HCT116 (cell line): ENCODE data around the gene COA8. TPM values are rescaled to one million over a fixed set of nuclear protein-coding genes. Genes with fewer than 3 reads are reported as not detected.

ENCODE experiments used
- ATAC-seq: fragments of 200-7000 bp; cut with Tn5 transposase; 2 replicates; pipeline ENCODE4 v1.9.1; 2020; ENCODE audit warnings: mild to moderate bottlenecking, moderate library complexity
- BruUV-seq: library from RNA; stranded (reverse); fragments of 400-500 nt; replicated peaks from 2 replicates; lab custom pipeline; 2021; lab: Mats Ljungman, UMichigan
- CTCF ChIA-PET: fragments of 300-600 bp; sonication (Branson Sonifier 250); formaldehyde crosslinking; loops from one replicate; lab custom pipeline; 2021; ENCODE audit warnings: antibody characterized with exemption; lab: Charles Lee
- POLR2A ChIA-PET: fragments of 300-600, 350-600 bp; sonication (Branson Sonifier 250); formaldehyde crosslinking; loops from one replicate; lab custom pipeline; 2021; ENCODE audit warnings: antibody characterized with exemption; lab: Charles Lee
- RAD21 ChIA-PET, 2 experiments: fragments of 300-600 bp; sonication (Branson Sonifier 250); formaldehyde crosslinking; loops; one replicate each; lab custom pipeline; 2023; ENCODE audit warnings: low total read pairs in 2 of 2; ENCODE audit not compliant: uncharacterized antibody in 2 of 2, unreplicated experiment in 2 of 2, low non-redundant PET in 1 of 2; lab: Charles Lee
- DNase-seq: peaks from one replicate; pipeline ENCODE4 v3.0.0-alpha.2; 2010; ENCODE audit warnings: low read depth, low spot score
- H2AFZ ChIP-seq: fragments of 200-600 bp; shearing (Covaris generic), sonication (generic); 2 replicates; pipeline ENCODE4 v1.6.1; 2017; ENCODE audit warnings: low read depth, mixed run types, mixed read lengths, antibody characterized with exemption, low read length; ENCODE audit not compliant: poor library complexity, severe bottlenecking
- H3K27ac ChIP-seq: 2 replicates; pipeline ENCODE4 v1.5.1; 2012; ENCODE audit warnings: low read depth, low read length
- H3K27me3 ChIP-seq: fragments of 200-600 bp; sonication (generic); 2 replicates; pipeline ENCODE4 v1.6.1; 2016; ENCODE audit warnings: mixed run types, low read length, mixed read lengths; ENCODE audit not compliant: insufficient read depth
- H3K36me3 ChIP-seq, 2 experiments: fragments of 200-500 bp in 1 of 2; fragments of 200-600 bp in 1 of 2; sonication (Bioruptor generic) in 1 of 2; sonication (generic) in 1 of 2; 2 replicates each; pipeline versions ENCODE4 v1.5.1 to v1.6.1; 2014 to 2016; ENCODE audit warnings: low read length in 2 of 2, inconsistent platforms in 1 of 2, mixed read lengths in 1 of 2, mixed run types in 1 of 2; ENCODE audit not compliant: insufficient read depth in 2 of 2, control insufficient read depth in 1 of 2
- H3K4me1 ChIP-seq, 2 experiments: fragments of 200-600 bp in 1 of 2; sonication (generic) in 1 of 2; 2 replicates each; pipeline versions ENCODE4 v1.5.1 to v1.6.1; 2012 to 2017; ENCODE audit warnings: low read length in 2 of 2, inconsistent platforms in 1 of 2, mild to moderate bottlenecking in 1 of 2, mixed read lengths in 1 of 2, mixed run types in 1 of 2, moderate library complexity in 1 of 2; ENCODE audit not compliant: insufficient read depth in 2 of 2, control insufficient read depth in 1 of 2
- H3K4me2 ChIP-seq: fragments of 200-600 bp; sonication (generic); 2 replicates; pipeline ENCODE4 v1.6.1; 2017; ENCODE audit warnings: mixed run types, low read length, mixed read lengths
- H3K4me3 ChIP-seq, 2 experiments: fragments of 200-600 bp in 1 of 2; sonication (generic) in 1 of 2; replicated peaks in 1 of 2; 2 replicates each; pipeline ENCODE4 v1.5.1; 2011 to 2016; ENCODE audit warnings: low read length in 2 of 2, control low read depth in 1 of 2, low read depth in 1 of 2, mild to moderate bottlenecking in 1 of 2, mixed read lengths in 1 of 2, mixed run types in 1 of 2
- H3K79me2 ChIP-seq: fragments of 200-600 bp; sonication (generic); 2 replicates; pipeline ENCODE4 v1.6.1; 2017; ENCODE audit warnings: mild to moderate bottlenecking, mixed run types, low read length, moderate library complexity, mixed read lengths; ENCODE audit not compliant: insufficient read depth
- H3K9ac ChIP-seq: fragments of 200-600 bp; sonication (generic); 2 replicates; pipeline ENCODE4 v1.6.1; 2016; ENCODE audit warnings: low read length, mixed read lengths
- H3K9me2 ChIP-seq: fragments of 200-600 bp; sonication (generic), shearing (Covaris generic); 2 replicates; pipeline ENCODE4 v1.6.1; 2017; ENCODE audit warnings: mixed run types, mild to moderate bottlenecking, moderate library complexity; ENCODE audit not compliant: insufficient read depth
- H3K9me3 ChIP-seq, 2 experiments: fragments of 200-500 bp in 1 of 2; fragments of 200-600 bp in 1 of 2; sonication (Bioruptor generic) in 1 of 2; sonication (generic) in 1 of 2; 2 replicates each; pipeline ENCODE4 v1.6.1; 2014 to 2017; ENCODE audit warnings: low read length in 2 of 2, mixed read lengths in 2 of 2, inconsistent platforms in 1 of 2, low read depth in 1 of 2, mild to moderate bottlenecking in 1 of 2, mixed run types in 1 of 2, moderate library complexity in 1 of 2; ENCODE audit not compliant: control insufficient read depth in 1 of 2, insufficient read depth in 1 of 2
- H4K20me1 ChIP-seq: fragments of 200-600 bp; sonication (generic), shearing (Covaris generic); 2 replicates; pipeline ENCODE4 v1.6.1; 2017; ENCODE audit warnings: mixed run types, mild to moderate bottlenecking, moderate library complexity; ENCODE audit not compliant: insufficient read depth
- CBX3 ChIP-seq: IDR thresholded peaks from 2 replicates; pipeline ENCODE4 v1.6.1; 2012; ENCODE audit warnings: low read depth
- CEBPB ChIP-seq: IDR thresholded peaks from 2 replicates; pipeline ENCODE4 v1.6.1; 2012; ENCODE audit warnings: low read depth
- EGR1 ChIP-seq: IDR thresholded peaks from 2 replicates; pipeline ENCODE4 v1.6.1; 2012; ENCODE audit warnings: low read depth
- ELF1 ChIP-seq: IDR thresholded peaks from 2 replicates; pipeline ENCODE4 v1.6.1; 2012; ENCODE audit warnings: low read depth, borderline replicate concordance
- EZH2 ChIP-seq: fragments of 200-600 bp; sonication (generic); IDR thresholded peaks from 2 replicates; pipeline ENCODE4 v1.6.1; 2017; ENCODE audit warnings: antibody characterized with exemption, mixed run types
- EZH2phosphoT487 ChIP-seq: fragments of 200-600 bp; IDR thresholded peaks from 2 replicates; pipeline ENCODE4 v1.6.1; 2018; ENCODE audit warnings: antibody characterized with exemption, borderline replicate concordance
- FOSL1 ChIP-seq: IDR thresholded peaks from 2 replicates; pipeline ENCODE4 v1.6.1; 2012; ENCODE audit warnings: low read depth
- POLR2A ChIP-seq: IDR thresholded peaks from 2 replicates; pipeline ENCODE4 v1.7.0; 2011; ENCODE audit warnings: borderline replicate concordance; ENCODE audit not compliant: insufficient read depth, insufficient read length; ENCODE audit errors: extremely low read depth
- SIN3A ChIP-seq: IDR thresholded peaks from 2 replicates; pipeline ENCODE4 v1.6.1; 2012; ENCODE audit warnings: low read depth
- SP1 ChIP-seq: IDR thresholded peaks from 2 replicates; pipeline ENCODE4 v1.6.1; 2012; ENCODE audit warnings: low read depth
- YY1 ChIP-seq: IDR thresholded peaks from 2 replicates; pipeline ENCODE4 v1.6.1; 2011; ENCODE audit warnings: low read length, low read depth, moderate library complexity, mild to moderate bottlenecking; ENCODE audit not compliant: insufficient replicate concordance; ENCODE audit errors: extremely low read depth
- ZFX ChIP-seq: fragments of 450-650 bp; IDR thresholded peaks from 2 replicates; pipeline ENCODE4 v1.6.1; 2017
- ZNF274 ChIP-seq: fragments of 200-500 bp; sonication (Bioruptor generic); IDR thresholded peaks from 2 replicates; pipeline ENCODE4 v1.6.1; 2014; ENCODE audit warnings: mild to moderate bottlenecking, low read depth, low read length, inconsistent platforms
- intact Hi-C: fragments of 100-400 bp; cut with micrococcal nuclease; formaldehyde crosslinking; loops from 2 replicates; pipeline ENCODE4 v1.10.0; 2022
- total RNA-seq: library from RNA; stranded (reverse); gene quantifications from one replicate; pipeline ENCODE4 v1.2.1, GENCODE V29; 2021; ENCODE audit not compliant: unreplicated experiment
- TF ChIP-seq, protein P1 (sequence below): IDR thresholded peaks from 2 replicates; pipeline ENCODE4 v1.6.1; 2012; ENCODE audit warnings: low read depth
- TF ChIP-seq, protein P2 (sequence below): IDR thresholded peaks from 2 replicates; pipeline ENCODE4 v1.6.1; 2012

The COA8 gene
- total RNA-seq, 1 experiment from 2014 or later = 29.4 TPM

DNA sequence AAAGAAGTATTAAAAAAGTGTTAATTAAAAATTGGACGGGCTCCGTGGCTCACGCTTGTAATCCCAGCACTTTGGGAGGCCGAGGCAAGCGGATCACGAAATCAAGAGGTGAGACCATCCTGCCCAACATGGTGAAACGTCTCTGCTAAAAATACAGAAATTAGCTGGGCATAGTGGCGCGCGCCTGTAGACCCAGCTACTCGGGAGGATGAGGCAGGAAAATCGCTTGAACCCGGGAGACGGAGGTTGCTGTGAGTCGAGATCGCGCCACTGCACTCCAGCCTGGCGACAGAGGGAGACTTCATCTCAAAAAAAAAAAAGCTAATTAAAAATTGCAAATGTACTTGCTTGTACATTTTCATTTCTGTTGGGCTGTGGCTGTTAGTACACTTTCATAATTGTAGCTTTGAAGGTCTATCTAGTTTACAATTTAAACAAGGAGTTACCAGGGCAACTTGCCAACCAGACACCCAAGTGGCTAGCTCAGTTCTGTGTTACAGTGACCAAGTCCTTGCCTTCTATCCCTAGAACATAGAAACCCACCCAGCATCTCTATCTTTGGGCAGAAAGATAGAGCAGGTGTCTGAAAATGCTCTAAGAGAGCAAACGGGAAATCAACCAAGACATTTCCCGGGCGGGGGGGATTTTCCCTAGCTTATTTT is 1.2 kb downstream of the COA8 start:
- peaks cover 78% of the 10 kb centered on the region for H3K79me2 ChIP-seq
- POLR2A ChIA-PET = interaction anchor here (0.6 kb wide), 1 partner anchor 12 kb away, joined by 5 read pairs; no protein-coding TSS in a partner anchor

DNA sequence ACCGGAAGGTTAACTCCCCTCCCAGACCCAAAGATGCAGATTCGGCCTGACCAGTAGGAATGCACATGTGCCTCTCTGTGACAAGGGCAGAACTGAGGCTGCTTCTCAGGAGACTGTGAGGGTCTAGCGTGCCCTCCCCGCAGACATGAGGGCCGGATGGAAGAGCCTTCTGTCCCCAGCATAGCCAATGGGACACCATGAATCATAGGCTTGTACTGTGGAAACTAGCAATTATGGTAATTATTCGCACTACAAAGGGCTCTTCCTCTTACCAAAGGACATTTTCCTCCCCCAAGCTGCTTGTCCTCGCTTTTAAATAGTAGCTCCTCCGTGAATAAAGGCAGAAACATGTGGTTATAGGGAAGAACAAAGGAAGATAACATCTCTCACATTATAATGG is 6.2 kb downstream of the COA8 start:
- DNase-seq (no peak), ATAC-seq (no peak)
- ChIA-PET CTCF (interaction anchor here (1.1 kb wide), 1 partner anchor 509 kb away, joined by 4 read pairs; no protein-coding TSS in a partner anchor), POLR2A (no interaction called here), RAD21 (no interaction called here)
- Histone ChIP-seq H3K27ac (no peak overlapping the region), H3K4me3 (no peak overlapping the region), H3K9me3 (no peaks in the 10 kb centered on the region), H3K79me2 (peaks cover 50% of the 10 kb centered on the region), H3K4me1 (peaks cover 5 to 9% of the 10 kb centered on the region in 2 experiments; a peak in 3 of 4 replicates), H3K9ac (no peak overlapping the region), H4K20me1 (no peaks in the 10 kb centered on the region), H3K4me2 (no peak overlapping the region), H3K9me2 (no peaks in the 10 kb centered on the region), H3K27me3 (no peaks in the 10 kb centered on the region), H2AFZ (no peak overlapping the region), H3K36me3 (peaks cover 0 to under 1% of the 10 kb centered on the region in 2 experiments; a peak in 1 of 4 replicates)
- intact Hi-C loops = no loop called here
- TF ChIP-seq FOSL1 (no peak), EGR1 (no peak), YY1 (no peak), CEBPB (no peak)
- TF ChIP-seq, protein P1, sequence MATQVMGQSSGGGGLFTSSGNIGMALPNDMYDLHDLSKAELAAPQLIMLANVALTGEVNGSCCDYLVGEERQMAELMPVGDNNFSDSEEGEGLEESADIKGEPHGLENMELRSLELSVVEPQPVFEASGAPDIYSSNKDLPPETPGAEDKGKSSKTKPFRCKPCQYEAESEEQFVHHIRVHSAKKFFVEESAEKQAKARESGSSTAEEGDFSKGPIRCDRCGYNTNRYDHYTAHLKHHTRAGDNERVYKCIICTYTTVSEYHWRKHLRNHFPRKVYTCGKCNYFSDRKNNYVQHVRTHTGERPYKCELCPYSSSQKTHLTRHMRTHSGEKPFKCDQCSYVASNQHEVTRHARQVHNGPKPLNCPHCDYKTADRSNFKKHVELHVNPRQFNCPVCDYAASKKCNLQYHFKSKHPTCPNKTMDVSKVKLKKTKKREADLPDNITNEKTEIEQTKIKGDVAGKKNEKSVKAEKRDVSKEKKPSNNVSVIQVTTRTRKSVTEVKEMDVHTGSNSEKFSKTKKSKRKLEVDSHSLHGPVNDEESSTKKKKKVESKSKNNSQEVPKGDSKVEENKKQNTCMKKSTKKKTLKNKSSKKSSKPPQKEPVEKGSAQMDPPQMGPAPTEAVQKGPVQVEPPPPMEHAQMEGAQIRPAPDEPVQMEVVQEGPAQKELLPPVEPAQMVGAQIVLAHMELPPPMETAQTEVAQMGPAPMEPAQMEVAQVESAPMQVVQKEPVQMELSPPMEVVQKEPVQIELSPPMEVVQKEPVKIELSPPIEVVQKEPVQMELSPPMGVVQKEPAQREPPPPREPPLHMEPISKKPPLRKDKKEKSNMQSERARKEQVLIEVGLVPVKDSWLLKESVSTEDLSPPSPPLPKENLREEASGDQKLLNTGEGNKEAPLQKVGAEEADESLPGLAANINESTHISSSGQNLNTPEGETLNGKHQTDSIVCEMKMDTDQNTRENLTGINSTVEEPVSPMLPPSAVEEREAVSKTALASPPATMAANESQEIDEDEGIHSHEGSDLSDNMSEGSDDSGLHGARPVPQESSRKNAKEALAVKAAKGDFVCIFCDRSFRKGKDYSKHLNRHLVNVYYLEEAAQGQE = no peak
- BruUV-seq = no TSS peak

More for the DNA sequence above, 1.2 kb downstream of the COA8 start:
- Histone ChIP-seq H3K4me3 (peak overlapping the region; percentile 79 to 99), H4K20me1 (peaks cover 10% of the 10 kb centered on the region; the same call in 1 of the 2 replicates), H3K27ac (no peak overlapping the region), H3K9me2 (no peaks in the 10 kb centered on the region), H3K9ac (peak overlapping the region; percentile 78), H3K27me3 (no peaks in the 10 kb centered on the region), H3K36me3 (peaks cover 10 to 18% of the 10 kb centered on the region in 2 experiments; a peak in 3 of 4 replicates)
- no peak for DNase-seq
- CTCF ChIA-PET = no interaction called here
- intact Hi-C loops = no loop called here
- TF ChIP-seq ELF1 (no peak), CBX3 (no peak), EZH2 (no peak), CEBPB (no peak), YY1 (no peak), ZNF274 (no peak), EZH2phosphoT487 (no peak), SIN3A (no peak), SP1 (no peak), EGR1 (no peak), POLR2A (no peak), ZFX (no peak), FOSL1 (no peak)
- TF ChIP-seq, protein P2, sequence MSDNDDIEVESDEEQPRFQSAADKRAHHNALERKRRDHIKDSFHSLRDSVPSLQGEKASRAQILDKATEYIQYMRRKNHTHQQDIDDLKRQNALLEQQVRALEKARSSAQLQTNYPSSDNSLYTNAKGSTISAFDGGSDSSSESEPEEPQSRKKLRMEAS = no peak
- TF ChIP-seq, all 23 proteins: peak for 0
- Histone ChIP-seq H3K9me3 (no peaks in the 10 kb centered on the region), H2AFZ (no peak overlapping the region), H3K4me1 (peaks cover 11 to 18% of the 10 kb centered on the region in 2 experiments), H3K4me2 (peak overlapping the region; percentile 75)
- BruUV-seq = no TSS peak
- ATAC-seq = no peak
- RAD21 ChIA-PET = no interaction called here
